ENCODE results near the gene EIF1AX.
"Not testable (repeated sequence)": the region's sequence is repeated elsewhere in the genome, so short reads cannot be mapped to it uniquely, and the experiment has no call there.

Gene EIF1AX

GRCh38 chrX:20141281-20142220 lies at the start of gene EIF1AX:
EIF1AX (minus strand) TSS chrX:20141838; CDS start chrX:20141640, 198 bp downstream.
- peak; percentile 69 for DNase-seq

- no peak for DNase-seq
Observed at GRCh38 chrX:20189171-20189570, 47.5 kb upstream of the EIF1AX start.

GRCh38 chrX:20181598-20182329 lies 40.1 kb upstream of the EIF1AX start:
- no peak for DNase-seq

GRCh38 chrX:20177093-20177492 lies 35.5 kb upstream of the EIF1AX start:
- DNase-seq, result no peak

DNA sequence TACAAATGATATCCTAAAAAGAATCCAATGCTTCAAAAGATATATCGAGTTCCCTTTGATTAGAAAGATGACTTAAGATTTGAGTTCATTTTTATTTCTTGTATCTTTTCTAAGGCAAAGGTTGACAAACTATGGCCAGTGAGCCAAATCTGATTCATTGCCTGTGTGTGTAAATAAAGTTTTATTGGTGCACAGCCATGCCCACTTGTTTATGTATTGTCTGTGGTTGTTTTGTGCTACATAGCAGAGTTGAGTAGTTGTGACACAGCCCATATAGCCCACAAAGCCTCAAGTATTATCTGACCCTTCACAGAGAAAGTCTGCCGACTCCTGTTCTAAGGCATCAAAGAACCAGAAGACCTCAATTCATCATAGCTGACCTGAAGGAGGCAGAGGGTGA lies 32.2 kb upstream of the EIF1AX start:
- DNase-seq, result no peak

GRCh38 chrX:20173313-20173712 lies 31.7 kb upstream of the EIF1AX start:
- no peak for DNase-seq

- no peak for DNase-seq
Observed at GRCh38 chrX:20171887-20172286, 30.2 kb upstream of the EIF1AX start.

GRCh38 chrX:20162516-20162915 lies 20.9 kb upstream of the EIF1AX start:
- DNase-seq, result not testable (repeated sequence)

DNA sequence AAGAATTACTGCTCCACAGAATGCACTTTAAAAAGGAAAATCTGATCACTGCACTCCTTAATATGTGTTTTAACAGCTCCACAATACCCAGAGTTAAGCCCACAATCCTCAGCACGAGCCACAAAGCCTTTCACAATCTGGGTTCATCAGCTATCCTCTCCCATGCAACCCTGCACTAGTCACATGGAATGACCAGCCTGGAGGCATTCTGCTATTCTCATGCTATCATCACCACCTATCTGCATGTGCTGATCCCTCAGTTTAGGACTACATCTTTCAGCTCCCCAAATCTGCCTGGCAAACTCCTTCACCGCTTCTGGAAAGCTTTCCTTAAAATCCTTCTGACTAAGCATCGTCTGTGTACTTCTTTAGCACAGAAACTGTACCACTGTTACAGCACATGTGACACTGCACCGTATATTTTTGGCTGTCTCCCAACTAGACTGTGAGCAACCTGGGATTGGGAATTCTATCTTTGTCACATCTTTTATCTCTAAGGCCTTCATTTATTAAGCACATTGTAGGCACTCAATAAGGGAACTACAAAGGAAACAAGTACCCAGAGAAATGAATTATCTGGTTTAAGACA lies 18.3 kb upstream of the EIF1AX start:
- DNase-seq, result no peak

DNA sequence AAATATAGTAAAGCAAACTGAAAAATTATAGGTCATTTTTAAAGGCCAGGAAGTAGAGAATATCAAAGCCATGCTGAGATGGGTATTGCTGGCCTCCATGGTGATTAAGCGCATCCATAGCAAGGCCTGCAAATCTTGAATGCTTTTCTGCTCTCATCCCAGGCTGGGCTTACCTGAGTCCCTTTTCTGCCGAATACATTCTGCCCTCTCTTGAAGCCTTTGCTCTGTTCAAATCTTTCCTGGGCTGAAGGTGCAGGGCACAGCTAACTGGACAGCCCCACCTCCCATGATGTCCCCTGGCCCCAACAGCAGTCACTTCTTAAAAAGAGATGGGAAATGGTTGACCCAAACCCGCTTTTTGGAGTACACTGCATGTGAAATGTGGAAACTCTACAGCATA lies 10.1 kb upstream of the EIF1AX start:
- DNase-seq, result no peak

- DNase-seq, result no peak
Observed at GRCh38 chrX:20149326-20149725, 7.7 kb upstream of the EIF1AX start.

DNA sequence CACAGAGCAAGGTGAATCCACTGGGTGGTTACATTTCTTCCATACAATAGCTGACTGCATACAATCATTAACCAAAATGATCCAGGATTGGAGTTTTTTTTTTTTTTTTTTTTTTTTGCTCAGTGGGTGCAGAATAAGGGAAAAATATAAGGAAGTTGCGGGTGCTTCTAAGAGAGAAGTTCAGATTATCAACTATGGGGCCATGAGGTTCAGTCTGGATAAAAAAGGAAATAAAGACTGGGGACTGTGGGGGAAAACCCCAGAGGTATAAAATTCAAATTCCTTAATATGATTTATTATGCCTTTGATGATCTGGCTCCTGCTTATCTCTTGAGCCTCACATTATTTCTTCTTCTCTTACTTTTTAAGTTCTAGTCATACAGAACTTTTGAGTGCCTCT lies 5.9 kb upstream of the EIF1AX start:
- no peak for DNase-seq

GRCh38 chrX:20144491-20144890 lies 2.9 kb upstream of the EIF1AX start:
- no peak for DNase-seq

DNA sequence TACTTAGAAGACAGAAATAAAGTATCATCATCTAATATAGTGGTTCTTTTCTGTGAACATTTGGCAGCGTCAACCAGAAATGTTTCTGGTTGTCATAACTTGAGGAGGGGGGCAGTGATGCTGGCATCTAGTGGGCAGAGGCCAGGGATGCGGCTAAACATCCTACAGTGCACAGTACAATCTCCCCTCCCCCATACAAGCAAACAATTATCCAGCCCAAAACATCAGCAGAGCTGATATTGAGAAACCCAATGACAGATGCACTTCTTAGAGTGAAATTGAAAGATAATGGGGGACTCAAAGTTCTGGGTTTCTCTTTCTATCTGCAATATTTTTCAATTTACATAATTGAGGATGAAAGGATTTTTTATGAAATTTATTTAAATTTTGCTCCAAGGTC lies 1.9 kb upstream of the EIF1AX start:
- DNase-seq, result no peak

DNA sequence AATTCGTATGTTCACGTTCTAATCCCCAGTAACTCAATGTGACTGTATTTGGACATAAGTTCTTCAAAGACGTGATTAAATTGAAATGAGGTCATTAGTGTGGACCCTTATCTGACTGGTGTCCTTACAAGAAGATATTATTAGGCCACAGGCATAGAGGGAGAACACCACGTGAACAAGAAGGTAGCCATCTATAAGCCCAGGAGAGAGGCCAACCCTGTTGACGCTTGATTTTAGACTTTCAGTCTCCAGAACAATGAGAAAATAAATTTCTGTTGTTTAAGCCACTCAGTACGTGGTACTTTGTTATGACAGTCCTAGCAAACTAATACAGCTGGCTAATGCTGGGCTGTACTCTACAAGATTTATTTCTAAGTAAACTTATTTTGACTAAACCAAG lies 1.5 kb upstream of the EIF1AX start:
- no peak for DNase-seq

- DNase-seq, result no peak
Observed at GRCh38 chrX:20140420-20140819, 1.2 kb downstream of the EIF1AX start.

DNA sequence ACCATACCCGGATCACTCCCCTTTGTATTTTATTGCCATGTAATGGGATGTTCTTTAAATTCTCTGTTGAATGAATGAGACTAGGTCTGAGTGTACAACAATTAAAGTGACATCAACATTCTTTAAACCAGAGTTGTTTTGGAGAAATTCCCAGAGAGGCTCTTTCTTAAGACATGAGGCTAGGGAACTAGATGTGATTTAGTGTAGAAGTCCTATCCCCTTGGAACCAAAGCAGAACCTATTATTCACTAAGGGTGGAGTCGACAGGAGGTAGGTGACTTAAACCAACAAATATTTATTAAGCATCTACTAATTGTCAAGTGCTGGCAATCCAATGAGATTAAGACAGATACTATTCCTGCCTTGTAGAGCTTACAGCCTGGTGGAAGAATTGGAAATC lies 1.7 kb downstream of the EIF1AX start:
- no peak for DNase-seq

DNA sequence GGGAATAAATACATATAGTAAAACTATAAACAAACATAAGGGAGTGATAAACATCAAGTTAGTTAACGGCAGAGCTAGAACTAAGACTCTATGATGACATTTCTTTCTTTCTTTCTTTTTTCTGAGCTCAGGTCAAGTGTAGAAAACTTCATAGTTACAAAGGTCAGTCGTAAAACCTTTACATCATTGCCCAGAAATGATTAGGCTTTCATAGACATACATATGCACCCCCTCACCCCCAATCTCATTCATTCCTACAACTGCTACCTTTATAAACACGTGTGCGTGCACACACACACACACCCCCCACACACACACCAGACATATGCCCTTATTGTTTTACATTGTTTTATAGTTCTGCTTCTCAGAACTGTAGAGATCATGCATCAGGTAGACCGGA lies 5.7 kb downstream of the EIF1AX start:
- DNase-seq, result no peak

DNA sequence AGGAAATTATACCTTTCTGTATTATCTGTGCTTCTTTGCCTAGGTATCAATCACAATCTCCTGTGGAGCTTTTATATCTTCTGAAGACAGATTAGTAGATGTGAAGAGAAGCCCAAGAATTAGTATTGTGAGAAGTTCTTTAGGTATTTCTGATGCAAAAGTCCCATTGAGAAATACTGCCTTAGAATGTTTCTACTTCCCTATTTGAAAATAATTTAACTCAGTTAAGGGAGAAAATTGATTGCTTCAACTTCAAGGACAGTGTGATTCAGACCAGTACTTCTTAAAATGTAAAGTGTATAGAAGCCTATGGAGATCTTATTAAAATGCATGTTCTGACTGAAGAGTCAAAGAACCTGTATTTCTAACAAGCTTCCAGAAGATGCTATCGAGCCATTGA lies 9.0 kb downstream of the EIF1AX start:
- peak; percentile 9 for DNase-seq

- no peak for DNase-seq
Observed at GRCh38 chrX:20130357-20130756, 11.3 kb downstream of the EIF1AX start.

DNA sequence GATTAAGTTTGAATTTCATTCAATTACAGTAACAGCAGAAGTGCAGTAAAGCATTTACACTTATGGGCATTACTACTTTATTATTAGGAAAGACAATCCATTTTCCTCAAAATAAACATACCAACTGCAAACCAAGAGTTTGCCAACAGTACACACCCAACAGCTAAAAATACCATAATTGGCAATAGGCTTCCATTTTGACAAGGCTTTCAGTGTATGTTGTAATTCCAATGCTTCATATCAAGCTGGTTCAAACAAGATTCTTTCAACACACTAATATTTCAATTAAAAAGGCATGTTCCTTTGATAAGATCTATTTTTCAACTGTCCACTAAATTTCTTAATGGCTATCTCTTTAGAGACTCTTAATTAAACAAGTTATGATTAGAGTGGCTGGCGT lies 12.1 kb downstream of the EIF1AX start:
- no peak for DNase-seq

- no peak for DNase-seq
Observed at GRCh38 chrX:20128670-20129069, 13.0 kb downstream of the EIF1AX start.

- not testable (repeated sequence) for DNase-seq
Observed at GRCh38 chrX:20127440-20127839, 14.2 kb downstream of the EIF1AX start.

- not testable (repeated sequence) for DNase-seq
Observed at GRCh38 chrX:20126833-20127232, 14.8 kb downstream of the EIF1AX start.
